Fibroblast of lung (primary cell): ENCODE measurements around the gene DDOST. TPM values are rescaled to one million over a fixed set of nuclear protein-coding genes. Genes with fewer than 3 reads are reported as not detected.

ENCODE experiments used
- DNase-seq, 2 donors: peaks; one replicate each; pipeline versions ENCODE4 v3.0.0 to v3.0.0-alpha.2; 2010; ENCODE audit warnings: low read depth in 2 of 2
- H2AFZ ChIP-seq: 2 replicates; pipeline ENCODE4 v1.5.1; 2012; ENCODE audit warnings: low read length, control low read depth, inconsistent platforms
- H3K27ac ChIP-seq: 2 replicates; pipeline ENCODE4 v1.5.1; 2011; ENCODE audit warnings: low read length, control low read depth; ENCODE audit not compliant: insufficient read depth
- H3K27me3 ChIP-seq: 2 replicates; pipeline ENCODE4 v1.5.1; 2011; ENCODE audit warnings: mild to moderate bottlenecking, low read length; ENCODE audit not compliant: control insufficient read depth, insufficient read depth
- H3K36me3 ChIP-seq: 2 replicates; pipeline ENCODE4 v1.5.1; 2011; ENCODE audit warnings: low read length; ENCODE audit not compliant: control insufficient read depth, insufficient read depth
- H3K4me1 ChIP-seq: 2 replicates; pipeline ENCODE4 v1.5.1; 2011; ENCODE audit warnings: low read length; ENCODE audit not compliant: control insufficient read depth, insufficient read depth; ENCODE audit errors: extremely low read depth
- H3K4me2 ChIP-seq: 2 replicates; pipeline ENCODE4 v1.5.1; 2011; ENCODE audit warnings: low read length, control low read depth; ENCODE audit not compliant: insufficient read depth; ENCODE audit errors: extremely low read depth
- H3K4me3 ChIP-seq, 4 experiments: fragments of 200-600 bp in 1 of 4; sonication (generic) in 1 of 4; replicated peaks in 1 of 4; 2 replicates each; pipeline ENCODE4 v1.5.1; 2011 to 2016; ENCODE audit warnings: low read length in 4 of 4, low read depth in 3 of 4, mild to moderate bottlenecking in 3 of 4, control low read depth in 2 of 4, inconsistent platforms in 1 of 4, mixed read lengths in 1 of 4; ENCODE audit not compliant: insufficient read depth in 1 of 4; ENCODE audit errors: control extremely low read depth in 1 of 4
- H3K79me2 ChIP-seq: 2 replicates; pipeline ENCODE4 v1.5.1; 2012; ENCODE audit warnings: mild to moderate bottlenecking, low read length, inconsistent platforms; ENCODE audit not compliant: control insufficient read depth, insufficient read depth
- H3K9ac ChIP-seq: 2 replicates; pipeline ENCODE4 v1.5.1; 2011; ENCODE audit warnings: mild to moderate bottlenecking, low read length, control low read depth; ENCODE audit not compliant: insufficient read depth
- H3K9me3 ChIP-seq: 2 replicates; pipeline ENCODE4 v1.5.1; 2012; ENCODE audit warnings: low read depth, low read length; ENCODE audit not compliant: control insufficient read depth, insufficient read depth
- H4K20me1 ChIP-seq: 2 replicates; pipeline ENCODE4 v1.5.1; 2011; ENCODE audit warnings: low read length; ENCODE audit not compliant: control insufficient read depth, insufficient read depth; ENCODE audit errors: extremely low read depth
- EZH2 ChIP-seq: IDR thresholded peaks from 2 replicates; pipeline ENCODE4 v1.5.1; 2012; ENCODE audit warnings: low read length, control low read depth, mild to moderate bottlenecking; ENCODE audit errors: missing control alignments
- polyA plus RNA-seq, 2 donors: library from polyadenylated mRNA; depleted of rRNA in 1 of 2; stranded (reverse) in 1 of 2; unstranded in 1 of 2; fragments of >200 nt; gene quantifications; 2 replicates each; pipeline ENCODE4 v1.2.1, GENCODE V29; 2011 to 2012; ENCODE audit warnings: missing spikeins in 1 of 2
- total RNA-seq: library from RNA; depleted of rRNA; stranded (reverse); fragments of >200 nt; gene quantifications from 2 replicates; pipeline ENCODE4 v1.2.1, GENCODE V29; 2014
- TF ChIP-seq, protein P1 (sequence below), 2 donors: IDR thresholded peaks in 1 of 2; conservative IDR thresholded peaks in 1 of 2; 1 replicate in 1 of 2; 2 replicates in 1 of 2; pipeline ENCODE4 v1.5.1; 2011 to 2012; ENCODE audit warnings: low read length in 2 of 2, control low read depth in 1 of 2, inconsistent platforms in 1 of 2, low read depth in 1 of 2, mild to moderate bottlenecking in 1 of 2

The DDOST gene
- total and polyA plus RNA-seq, 2 donors (not counting 1 experiment from before 2014, with no cell fraction given) = 319 to 372 TPM

- no peak overlapping the region for H3K27ac ChIP-seq
- H3K9ac ChIP-seq = no peak overlapping the region
- TF ChIP-seq, protein P1, sequence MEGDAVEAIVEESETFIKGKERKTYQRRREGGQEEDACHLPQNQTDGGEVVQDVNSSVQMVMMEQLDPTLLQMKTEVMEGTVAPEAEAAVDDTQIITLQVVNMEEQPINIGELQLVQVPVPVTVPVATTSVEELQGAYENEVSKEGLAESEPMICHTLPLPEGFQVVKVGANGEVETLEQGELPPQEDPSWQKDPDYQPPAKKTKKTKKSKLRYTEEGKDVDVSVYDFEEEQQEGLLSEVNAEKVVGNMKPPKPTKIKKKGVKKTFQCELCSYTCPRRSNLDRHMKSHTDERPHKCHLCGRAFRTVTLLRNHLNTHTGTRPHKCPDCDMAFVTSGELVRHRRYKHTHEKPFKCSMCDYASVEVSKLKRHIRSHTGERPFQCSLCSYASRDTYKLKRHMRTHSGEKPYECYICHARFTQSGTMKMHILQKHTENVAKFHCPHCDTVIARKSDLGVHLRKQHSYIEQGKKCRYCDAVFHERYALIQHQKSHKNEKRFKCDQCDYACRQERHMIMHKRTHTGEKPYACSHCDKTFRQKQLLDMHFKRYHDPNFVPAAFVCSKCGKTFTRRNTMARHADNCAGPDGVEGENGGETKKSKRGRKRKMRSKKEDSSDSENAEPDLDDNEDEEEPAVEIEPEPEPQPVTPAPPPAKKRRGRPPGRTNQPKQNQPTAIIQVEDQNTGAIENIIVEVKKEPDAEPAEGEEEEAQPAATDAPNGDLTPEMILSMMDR (conservative IDR thresholded peaks at IDR 0.05 in 1 of 2, IDR thresholded peaks at IDR 0.05 in 1 of 2; ENCODE audit: low read depth in 1 of 2, low read length in 2 of 2) = no peak
- TF ChIP-seq EZH2 = no peak
- no peaks in the 10 kb centered on the region for H3K9me3 ChIP-seq
- no peaks in the 10 kb centered on the region for H3K79me2 ChIP-seq
- no peak overlapping the region for H3K4me3 ChIP-seq
- H4K20me1 ChIP-seq = no peaks in the 10 kb centered on the region
- H3K4me2 ChIP-seq = no peak overlapping the region
- no peak for DNase-seq
- H3K27me3 ChIP-seq = no peaks in the 10 kb centered on the region
- H3K4me1 ChIP-seq = no peaks in the 10 kb centered on the region
- H2AFZ ChIP-seq = no peak overlapping the region
- H3K36me3 ChIP-seq = no peaks in the 10 kb centered on the region
Measured at GRCh38 chr1:20685741-20686140, 24.6 kb upstream of the DDOST start.

- no peaks in the 10 kb centered on the region for H3K9me3 ChIP-seq
Measured at GRCh38 chr1:20685099-20685662, 24.0 kb upstream of the DDOST start.

DNA sequence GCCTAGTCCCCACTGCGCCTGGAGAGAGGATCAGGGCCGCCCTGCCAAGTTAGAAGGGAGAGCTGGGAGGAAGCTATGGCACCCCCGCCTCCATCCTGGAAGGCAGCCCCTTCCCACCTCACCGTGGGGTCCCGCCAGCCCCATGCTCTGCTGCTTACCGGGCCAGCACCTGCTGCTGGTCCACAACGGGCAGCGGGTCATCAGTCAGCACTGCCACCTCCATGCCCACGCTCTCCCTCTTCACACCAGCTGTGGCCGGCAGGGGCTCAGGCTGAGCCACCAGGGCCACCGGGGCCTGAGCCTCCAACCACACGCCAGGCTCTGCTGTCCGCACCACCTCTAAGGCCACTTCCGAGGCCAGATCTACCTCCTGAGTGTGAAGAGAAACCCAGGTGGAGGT, 23.5 kb upstream of the DDOST start:
- no peak for TF ChIP-seq EZH2
- TF ChIP-seq, protein P1 (conservative IDR thresholded peaks at IDR 0.05 in 1 of 2, IDR thresholded peaks at IDR 0.05 in 1 of 2; ENCODE audit: low read depth in 1 of 2, low read length in 2 of 2) = no peak
- Histone ChIP-seq H3K79me2 (no peaks in the 10 kb centered on the region), H3K27ac (no peak overlapping the region), H3K4me3 (no peak overlapping the region), H3K9ac (no peak overlapping the region), H3K4me1 (no peaks in the 10 kb centered on the region), H4K20me1 (no peaks in the 10 kb centered on the region), H3K4me2 (no peak overlapping the region), H3K27me3 (no peaks in the 10 kb centered on the region), H3K36me3 (no peaks in the 10 kb centered on the region), H2AFZ (no peak overlapping the region), H3K9me3 (no peaks in the 10 kb centered on the region)
- DNase-seq = no peak

More at GRCh38 chr1:20685099-20685662, 24.0 kb upstream of the DDOST start:
- H3K27me3 ChIP-seq = no peaks in the 10 kb centered on the region
- H3K27ac ChIP-seq = no peak overlapping the region
- H3K4me1 ChIP-seq = no peaks in the 10 kb centered on the region
- no peak overlapping the region for H3K4me2 ChIP-seq
- no peak for TF ChIP-seq EZH2
- TF ChIP-seq, protein P1 (conservative IDR thresholded peaks at IDR 0.05 in 1 of 2, IDR thresholded peaks at IDR 0.05 in 1 of 2; ENCODE audit: low read depth in 1 of 2, low read length in 2 of 2) = no peak
- DNase-seq = no peak
- no peaks in the 10 kb centered on the region for H3K79me2 ChIP-seq
- peak overlapping the region; percentile 5 for H2AFZ ChIP-seq
- no peak overlapping the region for H3K9ac ChIP-seq
- H4K20me1 ChIP-seq = no peaks in the 10 kb centered on the region
- H3K4me3 ChIP-seq = no peak overlapping the region
- no peaks in the 10 kb centered on the region for H3K36me3 ChIP-seq
